ENCODE results near the gene OR10V1.

GRCh38 chr11:59691156-59691555, 22.5 kb downstream of the OR10V1 start:
- TF ChIP-seq POLR2AphosphoS5 (IDR thresholded peaks at IDR 0.05) (no peak), CTCF (IDR thresholded peaks at IDR 0.05 in 8 of 11, conservative IDR thresholded peaks at IDR 0.05 in 3 of 11) (no peak)

All from spleen (tissue), 7 donors.